GM19099 (cell line): ENCODE results near the gene SOX15.

Experiments
- POLR2A ChIP-seq: IDR thresholded peaks from 3 replicates; pipeline ENCODE4 v1.6.1; 2011; ENCODE audit warnings: low read depth; ENCODE audit not compliant: insufficient read length; ENCODE audit errors: extremely low read depth

The SOX15 gene

DNA sequence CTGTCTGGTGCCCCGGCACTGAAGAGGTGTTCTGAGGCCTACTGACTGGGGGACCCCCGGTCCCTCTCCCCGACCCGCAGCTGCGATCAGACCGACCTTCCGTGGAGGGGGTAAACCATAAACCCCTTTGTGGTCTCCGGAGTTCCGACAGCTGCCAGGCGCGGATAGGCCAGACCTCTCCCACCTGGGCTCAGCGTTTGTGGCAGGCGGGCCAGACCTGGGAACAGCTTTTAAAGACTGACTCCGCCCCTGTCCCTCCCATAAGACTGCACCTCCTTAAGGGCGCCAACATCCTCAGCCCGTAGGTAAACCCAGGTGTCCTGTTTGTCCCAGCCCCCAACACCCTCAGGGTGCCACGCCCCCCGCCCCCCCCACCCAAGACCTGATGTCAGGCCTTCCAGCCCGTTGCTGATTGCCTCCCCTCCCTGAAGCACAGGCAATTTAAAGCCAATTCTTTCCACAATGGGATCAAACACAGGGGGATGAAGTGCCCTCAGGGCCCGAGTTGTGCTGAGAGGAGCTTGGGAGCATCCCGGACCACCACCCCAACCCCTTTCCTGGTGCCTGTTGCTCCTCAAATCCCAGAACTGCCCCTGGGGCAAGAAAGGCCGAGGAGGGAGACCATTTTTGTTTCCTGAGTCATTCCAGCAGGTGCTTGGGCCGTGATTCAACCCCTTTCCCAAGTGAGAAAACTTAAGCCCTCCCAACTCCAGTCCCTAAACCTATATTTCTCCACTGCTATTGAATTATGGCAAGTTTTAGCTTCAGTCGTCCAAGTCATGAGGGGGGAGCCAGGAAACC, at the start of gene SOX15:
TSS of gene SOX15 (minus strand) at position 204 of the 801 bp plus-strand sequence. CDS start 418 bp downstream, outside the sequence.
- TF ChIP-seq POLR2A: no peak

DNA sequence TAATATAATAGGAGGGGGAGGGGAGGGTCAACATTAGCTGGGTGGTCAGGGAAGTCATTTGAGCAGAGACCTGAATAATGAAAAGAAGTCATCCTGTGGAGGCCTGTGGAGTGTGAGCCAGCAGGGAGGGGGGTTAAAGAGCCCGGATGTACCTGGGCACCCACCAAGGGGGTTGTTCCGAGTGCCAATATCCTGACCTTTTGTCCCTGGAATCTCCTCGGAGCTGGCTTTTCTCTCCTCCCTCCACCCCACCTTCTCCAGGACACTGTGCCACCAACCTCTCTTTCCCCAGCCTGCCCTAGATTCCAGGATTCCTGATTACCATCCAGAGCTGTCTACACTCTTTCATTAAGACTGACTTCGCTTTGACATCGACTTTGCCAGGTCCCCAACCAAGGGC, 46.3 kb upstream of the SOX15 start:
- no peak for TF ChIP-seq POLR2A

DNA sequence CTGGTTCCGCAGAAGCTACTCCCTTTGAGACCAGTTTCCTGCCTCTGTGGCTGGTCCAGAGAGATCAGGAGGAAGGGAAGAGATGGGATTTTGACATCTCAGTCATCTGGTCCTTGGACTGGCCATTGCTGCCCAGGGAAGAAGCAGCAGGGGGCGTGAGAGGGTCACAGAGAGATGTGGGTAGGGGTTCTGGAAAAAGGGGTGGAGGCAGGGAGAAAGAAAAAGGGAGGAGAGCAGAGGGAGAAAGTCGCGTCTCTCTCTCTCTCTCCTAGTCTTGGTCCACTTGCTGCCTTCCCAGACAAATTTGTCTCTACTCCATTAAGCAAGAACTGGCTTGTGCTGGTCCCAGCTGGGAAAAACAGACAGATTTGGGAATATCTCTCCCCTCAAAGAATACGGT, 44.5 kb upstream of the SOX15 start:
- no peak for TF ChIP-seq POLR2A

DNA sequence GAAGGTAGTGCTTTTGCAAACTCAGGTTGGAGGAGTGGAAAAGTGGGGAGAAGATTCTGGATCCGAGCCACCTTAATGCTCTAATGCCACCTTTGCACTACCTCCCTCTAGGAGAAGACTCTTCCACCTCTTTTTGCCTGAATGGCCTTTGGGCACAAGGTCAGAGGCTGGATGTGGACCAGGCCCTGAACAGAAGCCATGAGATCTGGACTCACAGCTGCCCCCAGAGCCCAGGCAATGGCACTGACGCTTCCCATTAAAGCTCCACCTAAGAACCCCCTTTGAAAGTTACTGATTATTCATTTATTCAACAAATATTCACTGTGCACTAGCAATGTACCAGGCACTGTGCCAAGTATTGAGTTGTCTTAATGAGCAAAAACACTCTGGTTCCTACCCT, 43.2 kb upstream of the SOX15 start:
- no peak for TF ChIP-seq POLR2A

DNA sequence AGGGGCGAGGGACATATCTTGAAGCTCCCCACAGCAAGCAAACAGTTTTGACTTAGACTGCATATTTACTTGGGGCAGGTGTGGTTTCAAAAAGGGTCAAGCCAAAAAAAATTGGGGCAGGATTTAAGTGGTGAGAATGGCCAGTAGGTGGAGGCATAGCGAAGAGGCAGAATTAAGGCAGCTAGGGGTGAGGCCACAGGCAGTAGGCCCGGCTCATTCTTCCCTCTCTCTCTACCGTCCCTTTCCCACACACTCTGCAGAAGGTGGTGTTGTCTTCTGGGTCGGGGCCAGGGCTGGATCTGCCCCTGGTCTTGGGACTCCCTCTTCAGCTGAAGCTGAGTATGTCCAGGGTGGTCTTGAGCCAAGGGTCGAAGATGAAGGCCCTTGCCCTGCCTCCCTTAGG, 42.6 kb upstream of the SOX15 start:
- no peak for TF ChIP-seq POLR2A

DNA sequence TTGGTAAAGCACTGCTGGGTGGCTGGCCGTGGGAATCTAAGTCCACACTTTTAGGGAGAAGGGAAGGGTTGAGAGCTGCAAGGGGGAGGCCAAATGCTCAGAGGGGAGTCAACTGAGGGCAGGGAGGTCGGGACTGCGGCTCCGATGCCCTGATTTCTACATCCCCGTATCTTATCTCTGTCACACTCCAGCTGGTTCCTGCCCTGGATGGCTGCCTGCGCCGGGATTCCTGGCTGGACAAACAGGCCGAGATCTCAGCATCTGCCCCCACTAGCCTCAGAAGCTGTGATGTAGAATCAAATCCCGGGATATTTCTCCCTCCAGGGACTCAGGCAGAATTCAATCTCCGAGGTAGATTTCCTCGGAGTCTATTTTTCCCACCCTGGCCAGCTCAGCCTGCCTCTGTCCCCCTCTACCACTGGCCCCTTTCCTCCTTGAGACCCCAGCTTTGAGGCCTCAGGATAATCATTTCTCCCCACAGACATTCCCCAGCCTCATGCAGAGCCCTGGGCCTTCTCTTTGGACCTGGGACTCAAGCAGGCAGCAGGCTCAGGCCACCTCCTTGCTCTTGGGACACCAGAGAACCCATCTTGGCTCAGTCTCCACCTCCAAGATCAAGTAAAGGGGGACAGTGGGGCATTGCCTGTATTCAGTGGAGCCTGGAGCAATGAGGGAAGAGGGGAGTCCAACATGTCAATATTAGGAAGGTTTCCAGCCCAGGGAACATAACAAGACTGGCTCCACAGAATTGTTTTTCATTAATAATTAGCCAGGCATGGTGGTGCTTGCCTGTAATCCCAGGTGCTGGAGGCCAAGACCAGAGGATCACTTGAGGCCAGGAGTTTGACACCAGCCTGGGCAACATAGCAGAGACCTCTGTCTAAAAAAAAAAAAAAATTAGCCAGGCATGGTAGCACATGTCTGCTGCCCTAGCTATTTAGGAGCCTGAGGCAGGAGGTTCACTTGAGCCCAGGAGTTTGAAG, 41.8 kb upstream of the SOX15 start:
- TF ChIP-seq POLR2A: no peak

DNA sequence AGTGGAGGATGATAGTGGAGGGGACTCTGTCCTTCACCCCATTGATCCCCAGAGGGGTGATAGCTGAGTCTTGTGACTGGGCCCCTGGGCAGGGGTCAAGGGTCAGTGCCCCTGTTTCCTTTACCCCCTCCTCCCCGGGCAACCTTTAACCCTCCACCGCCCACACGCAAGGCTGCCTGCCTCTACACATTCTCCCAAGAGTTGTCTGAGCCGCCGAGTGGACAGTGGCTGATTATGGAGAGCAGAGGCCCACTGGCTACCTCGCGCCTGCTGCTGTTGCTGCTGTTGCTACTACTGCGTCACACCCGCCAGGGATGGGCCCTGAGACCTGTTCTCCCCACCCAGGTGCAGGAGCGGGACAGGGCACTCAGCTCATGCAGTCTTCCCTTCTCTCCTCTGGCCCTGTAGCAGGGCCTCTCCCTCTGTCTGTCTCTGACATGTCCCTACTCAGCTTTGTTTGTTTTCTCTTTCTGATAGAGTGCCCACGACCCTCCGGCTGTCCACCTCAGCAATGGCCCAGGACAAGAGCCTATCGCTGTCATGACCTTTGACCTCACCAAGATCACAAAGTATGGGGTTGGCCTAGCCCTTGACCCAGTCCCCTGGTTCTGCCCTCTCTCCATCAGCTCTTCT, 40.2 kb upstream of the SOX15 start, which contains the start of gene SHBG:
TSS of gene SHBG (plus strand) at position 197 of the 633 bp plus-strand sequence. CDS start at position 235, 38 bp downstream.
- TF ChIP-seq POLR2A: no peak

DNA sequence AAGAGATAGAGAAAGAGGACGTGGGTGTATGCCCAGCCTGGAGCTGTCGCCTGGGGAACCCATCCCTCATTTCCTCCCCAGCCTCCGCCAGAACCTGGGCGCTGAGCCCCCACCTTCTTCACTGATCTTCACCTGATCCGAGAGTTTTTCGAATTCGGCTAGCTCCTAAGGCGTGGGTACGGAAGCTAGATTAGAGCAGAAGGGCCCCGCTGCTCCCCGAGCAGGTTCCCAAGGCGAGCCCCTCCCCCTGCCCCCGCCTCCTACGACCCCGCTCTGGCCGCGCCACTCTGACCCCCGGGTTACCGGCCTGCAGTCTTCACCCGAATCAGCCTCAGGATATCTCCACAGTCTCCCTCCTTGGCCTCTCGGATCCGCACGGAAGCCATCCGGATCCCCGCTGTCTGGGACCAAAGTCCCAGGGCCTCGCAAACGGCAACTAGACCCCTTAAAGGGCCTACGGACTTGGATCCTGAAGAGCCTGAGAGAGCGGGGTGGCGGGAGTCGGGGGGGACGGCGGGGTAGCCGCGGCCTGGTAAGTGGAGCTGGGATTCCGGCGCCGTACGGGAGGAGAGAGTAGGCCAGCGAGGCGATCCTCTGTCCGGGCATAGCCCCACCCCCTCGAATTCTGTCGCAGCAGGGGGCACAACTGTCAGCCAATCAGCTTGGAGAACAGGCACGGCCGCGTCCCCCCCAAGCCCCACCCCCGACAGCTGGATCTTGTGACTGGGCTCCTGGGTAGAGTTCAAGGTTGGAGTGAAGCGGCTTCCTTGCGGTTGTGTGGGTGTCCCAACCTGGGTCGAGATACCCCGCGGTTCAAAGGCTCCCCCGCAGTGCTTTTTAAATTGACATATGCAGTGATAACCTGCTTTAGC, 37.6 kb upstream of the SOX15 start, which contains the start of gene SAT2:
TSS of gene SAT2 (minus strand) at position 572 of the 872 bp plus-strand sequence. CDS start at position 386, 186 bp downstream.
- peak; percentile 76 for TF ChIP-seq POLR2A

DNA sequence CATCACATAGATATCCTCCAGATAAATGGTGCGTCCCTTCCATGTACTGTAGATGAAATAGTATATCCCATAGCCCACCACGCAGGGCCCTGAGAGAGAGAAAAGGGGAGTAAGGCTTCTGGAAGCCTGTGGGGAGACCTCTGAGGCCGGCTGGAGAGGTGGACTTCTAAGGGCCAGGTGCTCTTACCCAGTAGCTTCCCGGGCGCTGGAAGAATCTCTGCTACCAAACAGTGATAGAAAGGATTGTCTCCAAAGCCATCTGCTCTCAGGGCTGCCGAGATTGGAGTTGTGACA, 37.0 kb upstream of the SOX15 start:
- no peak for TF ChIP-seq POLR2A

DNA sequence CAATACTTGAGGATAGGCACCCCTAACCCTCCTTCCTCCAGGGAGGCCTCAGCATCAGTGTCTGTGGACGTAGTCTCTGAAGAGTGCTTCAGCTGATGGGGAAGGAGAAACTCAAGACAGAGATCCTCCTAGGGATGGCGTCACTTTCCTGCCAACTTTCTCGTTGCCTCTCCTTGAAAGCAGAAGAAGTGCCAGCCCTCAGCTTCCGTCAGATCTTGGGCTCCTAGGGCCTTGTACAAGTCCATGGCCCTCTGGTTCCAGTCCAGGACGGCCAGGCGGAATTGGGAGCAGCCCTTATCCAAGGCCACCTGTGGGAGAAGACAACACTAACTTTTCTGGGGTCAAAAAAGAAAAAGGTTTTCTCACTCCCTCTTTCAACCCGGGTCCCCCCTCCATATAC, 36.4 kb upstream of the SOX15 start:
- TF ChIP-seq POLR2A: no peak

DNA sequence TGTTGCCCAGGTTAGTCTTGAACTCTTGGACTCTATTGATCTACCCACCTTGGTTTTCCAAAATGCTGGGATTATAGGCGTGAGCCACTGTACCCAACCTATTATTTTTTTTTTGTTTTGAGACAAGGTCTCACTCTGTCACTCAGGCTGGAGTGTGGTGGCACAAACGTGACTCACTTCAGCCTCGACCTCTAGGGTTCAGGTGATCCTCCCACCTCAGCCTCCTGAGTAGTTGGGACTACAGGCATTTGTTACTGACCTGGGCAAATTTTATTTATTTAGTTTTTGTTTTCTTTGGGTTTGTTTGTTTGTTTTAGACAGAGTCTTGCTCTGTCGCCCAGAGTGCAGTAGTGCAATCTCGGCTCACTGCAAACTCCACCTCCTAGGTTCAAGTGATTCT, 33.8 kb upstream of the SOX15 start:
- no peak for TF ChIP-seq POLR2A

DNA sequence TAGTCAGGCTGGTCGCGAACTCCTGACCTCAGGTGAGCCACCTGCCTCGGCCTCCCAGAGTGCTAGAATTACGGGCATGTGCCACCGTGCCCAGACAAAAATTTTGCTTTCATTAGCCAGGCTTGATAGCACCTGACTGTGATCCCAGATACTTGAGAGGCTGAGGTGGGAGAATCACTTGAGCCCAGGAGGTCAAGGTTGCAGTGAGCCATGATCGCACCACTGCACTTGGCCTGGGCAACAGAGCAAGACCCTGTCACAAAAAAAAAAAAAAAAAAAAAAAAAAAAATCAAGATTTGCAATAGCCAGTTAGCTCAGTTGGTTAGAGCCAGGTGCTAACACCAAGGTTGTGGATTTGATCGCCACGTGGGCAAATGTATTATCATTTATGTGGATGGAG, 30.9 kb upstream of the SOX15 start:
- TF ChIP-seq POLR2A: no peak

DNA sequence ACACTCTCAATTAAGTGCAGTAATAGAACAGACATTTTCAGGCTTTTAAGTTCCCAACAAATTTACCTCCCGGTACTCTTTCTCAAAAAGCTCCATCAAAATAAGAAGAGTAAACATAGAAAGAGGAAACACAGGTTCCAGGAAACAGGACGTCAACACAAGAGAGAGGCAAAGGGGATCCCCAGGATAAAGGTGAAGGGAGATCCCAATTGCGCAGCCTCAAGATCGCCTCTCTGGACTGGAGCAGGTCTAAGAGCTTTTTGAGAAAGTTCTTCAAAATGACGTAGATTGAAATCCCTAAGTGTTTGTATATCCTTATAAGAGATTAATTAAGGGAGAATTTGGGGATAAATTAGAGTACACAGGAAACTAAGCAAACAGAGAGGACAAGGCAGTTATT, 28.7 kb upstream of the SOX15 start:
- TF ChIP-seq POLR2A: no peak

DNA sequence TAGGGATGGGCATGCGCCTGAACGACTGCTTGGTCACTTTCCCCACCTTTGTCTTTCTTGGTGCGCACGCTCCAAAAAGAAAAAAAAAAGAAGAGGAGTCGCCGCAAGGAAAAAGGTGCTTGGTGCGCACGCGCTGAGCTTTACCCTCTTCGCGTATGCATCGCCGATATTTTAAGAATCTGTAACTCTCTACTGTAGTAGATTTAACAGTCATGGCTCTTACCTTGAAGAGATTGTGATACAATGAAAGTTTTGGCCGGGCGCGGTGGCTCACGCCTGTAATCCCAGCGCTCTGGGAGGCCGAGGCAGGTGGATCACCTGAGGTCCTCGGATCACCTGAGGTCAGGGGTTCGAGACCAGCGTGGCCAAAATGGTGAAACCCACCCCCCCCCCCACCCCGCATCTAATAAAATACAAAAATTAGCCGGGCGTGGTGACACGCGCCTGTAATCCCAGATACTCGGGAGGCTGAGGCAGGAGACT, 25.4 kb upstream of the SOX15 start:
- peak; percentile 36 for TF ChIP-seq POLR2A

DNA sequence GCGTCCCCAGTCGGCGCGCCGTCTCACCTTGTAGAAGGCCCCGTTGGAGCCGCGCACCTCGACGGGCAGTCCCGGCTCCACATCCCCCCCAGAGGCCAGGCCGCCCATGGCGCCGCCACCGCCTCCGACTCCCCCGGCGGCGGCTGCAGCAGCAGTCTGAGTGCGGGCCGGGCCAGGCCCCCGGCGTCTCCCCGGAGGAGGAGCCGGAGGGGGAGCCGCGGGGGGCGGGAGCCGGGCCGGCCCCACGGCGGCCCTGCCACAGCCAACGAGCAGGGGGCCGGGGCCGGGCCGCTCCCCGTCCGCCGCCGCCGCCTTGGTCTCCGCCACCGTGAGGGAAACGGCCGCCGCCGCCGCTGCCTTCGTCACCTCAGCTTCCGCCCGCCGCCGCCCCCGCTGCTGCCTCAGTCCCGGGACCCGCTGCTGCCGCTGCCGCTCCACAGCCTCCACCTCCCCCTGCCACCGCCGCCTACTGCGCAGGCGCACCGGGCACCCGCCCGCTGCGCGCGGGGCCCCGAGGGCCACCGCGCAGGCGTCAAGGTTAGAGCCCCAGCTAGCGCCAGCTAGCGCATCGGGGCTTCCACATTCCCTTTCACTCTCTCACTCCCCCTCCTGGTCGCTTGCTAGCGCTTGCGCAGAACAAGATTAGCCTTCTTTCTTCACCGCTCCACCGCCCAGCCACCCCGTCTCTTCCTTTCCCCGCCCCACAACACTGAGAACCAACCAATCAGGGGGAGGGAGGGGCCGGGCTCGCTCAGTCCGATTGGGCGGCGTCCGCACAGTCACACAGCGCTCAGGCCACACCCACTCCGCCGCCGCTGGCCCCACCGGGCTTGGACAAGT, 24.8 kb upstream of the SOX15 start, which contains the start of gene FXR2:
TSS of gene FXR2 (minus strand) at position 473 of the 840 bp plus-strand sequence. CDS start at position 108, 365 bp downstream.
- TF ChIP-seq POLR2A: peak; percentile 73
